Ectodermal cell (in vitro differentiated cells): Measurements from ENCODE around the gene PPP1R16B.

Experiments used
- H3K27ac ChIP-seq: 2 replicates; pipeline ENCODE4 v1.7.0; 2013; ENCODE audit warnings: mild to moderate bottlenecking, low read depth, low read length; ENCODE audit not compliant: insufficient read depth, poor library complexity, severe bottlenecking
- H3K27me3 ChIP-seq: 2 replicates; pipeline ENCODE4 v1.7.0; 2013; ENCODE audit warnings: mild to moderate bottlenecking, low read length; ENCODE audit not compliant: insufficient read depth, control insufficient read depth, poor library complexity, severe bottlenecking
- H3K36me3 ChIP-seq: one replicate; pipeline ENCODE4 v1.7.0; 2013; ENCODE audit warnings: low read length; ENCODE audit not compliant: control insufficient read depth, insufficient read depth
- H3K4me1 ChIP-seq: one replicate; pipeline ENCODE4 v1.7.0; 2013; ENCODE audit warnings: low read length; ENCODE audit not compliant: control insufficient read depth, insufficient read depth
- H3K4me3 ChIP-seq: 2 replicates; pipeline ENCODE4 v1.7.0; 2013; ENCODE audit warnings: low read depth, low read length, control low read depth; ENCODE audit not compliant: insufficient read depth
- H3K9me3 ChIP-seq: 2 replicates; pipeline ENCODE4 v1.7.0; 2013; ENCODE audit warnings: mild to moderate bottlenecking, low read length, moderate library complexity; ENCODE audit not compliant: control insufficient read depth
- WGBS, 2 experiments: methylation state at CpG; one replicate each; pipeline ENCODE4 v1.1.7; 2013; ENCODE audit warnings: missing lambda C conversion rate in 2 of 2; 5-methylcytosine and 5-hydroxymethylcytosine counted together

Gene PPP1R16B

DNA sequence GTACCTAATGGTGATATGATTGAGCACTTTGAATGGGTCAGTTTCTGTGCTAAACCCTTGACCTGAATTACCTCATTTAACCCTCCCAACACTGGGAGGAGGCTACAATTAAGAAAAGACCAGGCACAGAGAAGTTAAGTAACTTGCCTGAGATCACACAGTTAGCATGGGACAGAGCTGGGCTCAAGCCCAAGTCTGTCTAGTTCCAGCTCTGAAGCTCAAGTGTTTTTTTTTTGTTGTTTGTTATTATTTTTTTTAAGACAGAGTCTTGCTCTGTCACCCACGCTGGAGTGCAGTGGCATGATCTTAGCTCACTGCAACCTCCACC is 124.7 kb downstream of the PPP1R16B start:
- Histone ChIP-seq H3K27ac (no peak overlapping the region), H3K9me3 (no peaks in the 10 kb centered on the region), H3K36me3 (no peaks in the 10 kb centered on the region), H3K4me3 (no peak overlapping the region), H3K4me1 (peaks cover 25% of the 10 kb centered on the region), H3K27me3 (no peaks in the 10 kb centered on the region)
- WGBS, 2 experiments = 93 to 95% methylated on average over 1 of the region's 1 CpG

DNA sequence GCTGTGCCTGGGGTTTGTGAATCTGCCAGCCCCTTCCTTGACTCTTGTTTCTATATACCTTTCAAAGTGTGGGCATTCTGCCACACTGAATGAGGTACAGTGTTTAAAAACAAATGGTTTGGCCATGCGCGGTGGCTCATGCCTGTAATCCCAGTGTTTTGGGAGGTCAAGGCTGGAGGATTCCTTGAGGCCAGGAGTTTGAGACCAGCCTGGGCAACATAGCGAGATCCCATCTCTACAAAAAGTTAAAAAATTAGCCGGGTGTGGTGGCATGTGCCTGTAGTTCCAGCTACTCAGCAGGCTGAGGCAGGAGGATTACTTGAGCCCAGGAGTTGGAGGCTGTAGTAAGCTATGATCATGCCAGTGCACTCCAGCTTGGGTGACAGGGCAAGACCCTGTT is 126.5 kb downstream of the PPP1R16B start:
- no peak overlapping the region for H3K27ac ChIP-seq
- no peak overlapping the region for H3K4me3 ChIP-seq
- 97% methylated on average over 4 of the region's 4 CpGs for WGBS, 2 experiments
- H3K4me1 ChIP-seq = peaks cover 25% of the 10 kb centered on the region
- no peaks in the 10 kb centered on the region for H3K9me3 ChIP-seq
- no peaks in the 10 kb centered on the region for H3K27me3 ChIP-seq
- H3K36me3 ChIP-seq = peaks cover 3% of the 10 kb centered on the region

GRCh38 chr20:38932457-38933120 is 127.1 kb downstream of the PPP1R16B start:
- no peaks in the 10 kb centered on the region for H3K9me3 ChIP-seq
- no peak overlapping the region for H3K4me3 ChIP-seq
- no peak overlapping the region for H3K27ac ChIP-seq
- WGBS, 2 experiments = 87 to 89% methylated on average over 9 of the region's 9 CpGs
- peaks cover 5% of the 10 kb centered on the region for H3K36me3 ChIP-seq
- no peaks in the 10 kb centered on the region for H3K27me3 ChIP-seq
- peaks cover 25% of the 10 kb centered on the region for H3K4me1 ChIP-seq

DNA sequence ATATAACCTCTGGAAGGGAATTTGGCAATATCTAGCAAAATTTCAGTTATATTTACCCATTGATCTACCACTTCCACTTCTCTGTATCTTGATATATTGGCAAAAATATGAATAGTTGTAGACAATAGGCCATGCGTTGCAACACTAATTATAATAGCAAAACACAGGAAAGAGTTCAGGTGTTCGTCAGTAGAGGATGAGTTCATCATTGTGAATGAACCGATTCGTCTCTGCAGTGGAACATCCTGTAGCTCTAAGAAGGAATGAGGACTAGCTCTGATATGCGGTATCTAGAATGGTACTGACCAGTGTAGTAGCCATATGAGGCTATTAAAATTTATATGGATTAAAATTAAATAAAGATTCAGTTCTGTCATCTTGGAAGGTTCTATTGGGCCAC is 129.0 kb downstream of the PPP1R16B start:
- H3K4me1 ChIP-seq = peaks cover 13% of the 10 kb centered on the region
- no peak overlapping the region for H3K27ac ChIP-seq
- WGBS, 2 experiments = 98 to 100% methylated on average over 5 of the region's 5 CpGs
- H3K27me3 ChIP-seq = no peaks in the 10 kb centered on the region
- H3K36me3 ChIP-seq = peaks cover 5% of the 10 kb centered on the region
- H3K9me3 ChIP-seq = no peaks in the 10 kb centered on the region
- H3K4me3 ChIP-seq = no peak overlapping the region

DNA sequence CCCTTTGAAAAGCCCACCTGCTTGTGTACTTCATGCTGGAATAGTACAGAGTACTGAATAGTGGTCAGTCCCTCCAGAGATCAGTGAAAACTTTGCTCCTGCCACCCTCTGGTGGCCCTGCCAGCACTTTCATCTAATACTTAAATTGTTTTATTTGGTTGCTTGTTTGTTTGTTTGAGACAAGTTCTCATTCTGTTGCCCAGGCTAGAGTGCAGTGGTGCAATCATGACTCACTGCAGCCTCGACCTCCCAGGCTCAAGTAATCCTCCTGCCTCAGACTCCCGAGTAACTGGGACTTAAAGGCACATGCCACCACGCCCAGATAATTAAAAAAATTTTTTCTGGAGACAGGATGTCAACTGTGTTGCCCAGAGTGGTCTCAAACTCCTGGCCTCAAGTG is 129.8 kb downstream of the PPP1R16B start:
- Histone ChIP-seq H3K27ac (no peak overlapping the region), H3K36me3 (peaks cover 5% of the 10 kb centered on the region), H3K4me1 (peaks cover 8% of the 10 kb centered on the region), H3K27me3 (no peaks in the 10 kb centered on the region), H3K9me3 (no peaks in the 10 kb centered on the region), H3K4me3 (no peak overlapping the region)
- WGBS, 2 experiments = 89 to 98% methylated on average over 3 of the region's 3 CpGs

GRCh38 chr20:38935967-38936407 is 130.5 kb downstream of the PPP1R16B start:
- peaks cover 7% of the 10 kb centered on the region for H3K36me3 ChIP-seq
- peaks cover 7% of the 10 kb centered on the region for H3K4me1 ChIP-seq
- WGBS, 2 experiments = 93 to 95% methylated on average over 5 of the region's 5 CpGs
- H3K27me3 ChIP-seq = no peaks in the 10 kb centered on the region
- no peak overlapping the region for H3K27ac ChIP-seq
- H3K9me3 ChIP-seq = no peaks in the 10 kb centered on the region
- no peak overlapping the region for H3K4me3 ChIP-seq

GRCh38 chr20:38937000-38937399 is 131.5 kb downstream of the PPP1R16B start:
- no peaks in the 10 kb centered on the region for H3K9me3 ChIP-seq
- no peak overlapping the region for H3K27ac ChIP-seq
- H3K4me1 ChIP-seq = no peaks in the 10 kb centered on the region
- H3K36me3 ChIP-seq = peaks cover 12% of the 10 kb centered on the region
- H3K4me3 ChIP-seq = no peak overlapping the region
- 92% methylated on average over 5 of the region's 5 CpGs for WGBS, 2 experiments
- no peaks in the 10 kb centered on the region for H3K27me3 ChIP-seq

- Histone ChIP-seq H3K4me1 (no peaks in the 10 kb centered on the region), H3K27ac (no peak overlapping the region), H3K36me3 (peaks cover 23% of the 10 kb centered on the region), H3K9me3 (no peaks in the 10 kb centered on the region), H3K27me3 (no peaks in the 10 kb centered on the region), H3K4me3 (no peak overlapping the region)
- WGBS, 2 experiments = 88 to 92% methylated on average over 6 to 7 of the region's 7 CpGs
Observed at GRCh38 chr20:38937978-38938473, 132.5 kb downstream of the PPP1R16B start.

- H3K9me3 ChIP-seq = no peaks in the 10 kb centered on the region
- 85 to 95% methylated on average over 2 of the region's 2 CpGs for WGBS, 2 experiments
- H3K4me3 ChIP-seq = no peak overlapping the region
- peaks cover 33% of the 10 kb centered on the region for H3K36me3 ChIP-seq
- no peaks in the 10 kb centered on the region for H3K27me3 ChIP-seq
- no peak overlapping the region for H3K27ac ChIP-seq
- no peaks in the 10 kb centered on the region for H3K4me1 ChIP-seq
Observed at GRCh38 chr20:38939686-38940085, 134.2 kb downstream of the PPP1R16B start.

- H3K4me1 ChIP-seq = no peaks in the 10 kb centered on the region
- no peaks in the 10 kb centered on the region for H3K9me3 ChIP-seq
- no peak overlapping the region for H3K27ac ChIP-seq
- no peaks in the 10 kb centered on the region for H3K27me3 ChIP-seq
- WGBS, 2 experiments = 95% methylated on average over 5 of the region's 5 CpGs
- peaks cover 37% of the 10 kb centered on the region for H3K36me3 ChIP-seq
- H3K4me3 ChIP-seq = no peak overlapping the region
Observed at GRCh38 chr20:38940644-38941043, 135.1 kb downstream of the PPP1R16B start.
